Breast epithelium (tissue), 4 donors: ENCODE data around the gene RP2. TPM values are rescaled to one million over a fixed set of nuclear protein-coding genes. Genes with fewer than 3 reads are reported as not detected.

Experiments used
- DNase-seq, 2 donors: peaks; one replicate each; pipeline ENCODE4 v3.0.0-alpha.2; 2019; ENCODE audit warnings: low spot score in 2 of 2
- H3K27ac ChIP-seq, 2 donors: fragments of 200-600 bp; sonication (generic) in 1 of 2; one replicate each; pipeline ENCODE4 v1.5.1; 2016 to 2019; ENCODE audit warnings: mild to moderate bottlenecking in 1 of 2
- H3K27me3 ChIP-seq, 2 donors: fragments of 200-600 bp; sonication (generic) in 1 of 2; one replicate each; pipeline versions ENCODE4 v1.5.1 to v1.6.0; 2017 to 2019; ENCODE audit warnings: control low read depth in 1 of 2, mild to moderate bottlenecking in 1 of 2
- H3K36me3 ChIP-seq: fragments of 200-600 bp; one replicate; pipeline ENCODE4 v1.5.1; 2019
- H3K4me1 ChIP-seq, 2 donors: fragments of 200-600 bp; sonication (generic); one replicate each; pipeline ENCODE4 v1.5.1; 2016 to 2019; ENCODE audit warnings: control low read depth in 1 of 2
- H3K4me3 ChIP-seq, 3 donors: fragments of 200-600 bp; sonication (generic); 1 replicate in 2 of 3; 2 replicates in 1 of 3; pipeline ENCODE4 v1.5.1; 2016 to 2019; ENCODE audit warnings: mild to moderate bottlenecking in 3 of 3, moderate library complexity in 2 of 3
- H3K9me3 ChIP-seq, 2 donors: fragments of 200-600 bp; sonication (generic) in 1 of 2; one replicate each; pipeline ENCODE4 v1.5.1; 2016 to 2019; ENCODE audit warnings: control low read depth in 1 of 2
- POLR2A ChIP-seq: fragments of 450-650 bp; IDR thresholded peaks from one replicate; pipeline ENCODE4 v1.6.1; 2016; ENCODE audit warnings: antibody characterized with exemption, mild to moderate bottlenecking, moderate library complexity
- POLR2AphosphoS5 ChIP-seq, 3 donors: sonication (generic); formaldehyde crosslinking; IDR thresholded peaks; one replicate each; pipeline ENCODE4 v1.6.1; 2017; ENCODE audit warnings: antibody characterized with exemption in 3 of 3
- intact Hi-C: fragments of 100-400 bp; cut with DNase I; formaldehyde crosslinking; loops from one replicate; pipeline ENCODE4 v1.15.1; 2023; ENCODE audit warnings: low total_unique reads
- total RNA-seq, 3 donors: library from RNA; depleted of rRNA; stranded (reverse); fragments of >200 nt; gene quantifications; one replicate each; pipeline ENCODE4 v1.1.0, GENCODE V29; 2016
- TF ChIP-seq, protein P1 (sequence below), 3 donors: fragments of 450-650 bp; IDR thresholded peaks; one replicate each; pipeline ENCODE4 v1.5.1; 2016 to 2017; ENCODE audit warnings: antibody characterized with exemption in 3 of 3, mild to moderate bottlenecking in 3 of 3, moderate library complexity in 3 of 3

Gene RP2
- total RNA-seq, 3 donors from 2014 or later: 11.8 to 13.8 (median 12.5) TPM

- Histone ChIP-seq H3K4me1 (no peaks in the 10 kb centered on the region), H3K4me3 (no peak overlapping the region), H3K27me3 (peaks cover 0 to 4% of the 10 kb centered on the region in 2 donors), H3K36me3 (no peaks in the 10 kb centered on the region), H3K9me3 (no peaks in the 10 kb centered on the region), H3K27ac (no peak overlapping the region)
- intact Hi-C loops: no loop called here
- no peak for DNase-seq
- no peak for TF ChIP-seq POLR2A
- TF ChIP-seq, protein P1, sequence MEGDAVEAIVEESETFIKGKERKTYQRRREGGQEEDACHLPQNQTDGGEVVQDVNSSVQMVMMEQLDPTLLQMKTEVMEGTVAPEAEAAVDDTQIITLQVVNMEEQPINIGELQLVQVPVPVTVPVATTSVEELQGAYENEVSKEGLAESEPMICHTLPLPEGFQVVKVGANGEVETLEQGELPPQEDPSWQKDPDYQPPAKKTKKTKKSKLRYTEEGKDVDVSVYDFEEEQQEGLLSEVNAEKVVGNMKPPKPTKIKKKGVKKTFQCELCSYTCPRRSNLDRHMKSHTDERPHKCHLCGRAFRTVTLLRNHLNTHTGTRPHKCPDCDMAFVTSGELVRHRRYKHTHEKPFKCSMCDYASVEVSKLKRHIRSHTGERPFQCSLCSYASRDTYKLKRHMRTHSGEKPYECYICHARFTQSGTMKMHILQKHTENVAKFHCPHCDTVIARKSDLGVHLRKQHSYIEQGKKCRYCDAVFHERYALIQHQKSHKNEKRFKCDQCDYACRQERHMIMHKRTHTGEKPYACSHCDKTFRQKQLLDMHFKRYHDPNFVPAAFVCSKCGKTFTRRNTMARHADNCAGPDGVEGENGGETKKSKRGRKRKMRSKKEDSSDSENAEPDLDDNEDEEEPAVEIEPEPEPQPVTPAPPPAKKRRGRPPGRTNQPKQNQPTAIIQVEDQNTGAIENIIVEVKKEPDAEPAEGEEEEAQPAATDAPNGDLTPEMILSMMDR (IDR thresholded peaks at IDR 0.05): no peak
Measured at GRCh38 chrX:46873746-46874145, 36.9 kb downstream of the RP2 start.

DNA sequence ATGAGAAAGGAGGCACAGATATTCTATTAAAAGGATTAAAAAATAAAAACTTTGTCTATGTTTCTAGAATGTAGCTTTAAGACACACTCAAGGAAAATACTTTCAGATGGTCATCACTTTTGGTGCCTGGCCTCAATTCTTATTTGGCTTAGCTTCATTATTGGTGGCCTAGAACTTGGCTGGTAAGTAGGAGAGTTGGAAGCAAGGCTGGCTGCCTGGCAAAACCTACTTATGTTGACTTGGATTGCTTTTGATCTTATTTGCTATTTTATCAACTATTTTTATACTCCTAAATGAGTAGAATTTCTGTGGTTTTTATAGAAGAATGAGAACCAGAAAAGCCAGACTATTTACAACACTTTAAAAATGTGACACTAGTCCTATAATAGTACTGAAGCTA lies 40.1 kb downstream of the RP2 start:
- Histone ChIP-seq H3K4me3 (no peak overlapping the region), H3K27me3 (peaks cover 0 to 10% of the 10 kb centered on the region in 2 donors), H3K4me1 (no peaks in the 10 kb centered on the region), H3K27ac (no peak overlapping the region), H3K9me3 (no peaks in the 10 kb centered on the region), H3K36me3 (no peaks in the 10 kb centered on the region)
- TF ChIP-seq, protein P1 (IDR thresholded peaks at IDR 0.05): no peak
- TF ChIP-seq POLR2AphosphoS5 (IDR thresholded peaks at IDR 0.05) (no peak), POLR2A (no peak)
- intact Hi-C loops: no loop called here
- no peak for DNase-seq

- H3K27ac ChIP-seq: no peak overlapping the region
- intact Hi-C loops: no loop called here
- H3K4me1 ChIP-seq: no peaks in the 10 kb centered on the region
- H3K4me3 ChIP-seq: no peak overlapping the region
- H3K9me3 ChIP-seq: no peaks in the 10 kb centered on the region
- no peaks in the 10 kb centered on the region for H3K36me3 ChIP-seq
- H3K27me3 ChIP-seq: peaks cover 0 to 20% of the 10 kb centered on the region in 2 donors
- no peak for TF ChIP-seq POLR2AphosphoS5 (IDR thresholded peaks at IDR 0.05)
- TF ChIP-seq POLR2A: no peak
- TF ChIP-seq, protein P1 (IDR thresholded peaks at IDR 0.05): no peak
- DNase-seq: no peak
Measured at GRCh38 chrX:46882266-46882665, 45.4 kb downstream of the RP2 start.

GRCh38 chrX:46884799-46885198 lies 48.0 kb downstream of the RP2 start:
- no peak overlapping the region for H3K4me3 ChIP-seq
- no peak overlapping the region for H3K27ac ChIP-seq
- no peaks in the 10 kb centered on the region for H3K9me3 ChIP-seq
- TF ChIP-seq POLR2A: no peak
- no peak for TF ChIP-seq POLR2AphosphoS5 (IDR thresholded peaks at IDR 0.05)
- TF ChIP-seq, protein P1 (IDR thresholded peaks at IDR 0.05): no peak
- DNase-seq: no peak
- H3K36me3 ChIP-seq: no peaks in the 10 kb centered on the region
- H3K27me3 ChIP-seq: peaks cover 0 to 19% of the 10 kb centered on the region in 2 donors
- no peaks in the 10 kb centered on the region for H3K4me1 ChIP-seq
- intact Hi-C loops: no loop called here

- no peak overlapping the region for H3K27ac ChIP-seq
- H3K4me1 ChIP-seq: no peaks in the 10 kb centered on the region
- DNase-seq: no peak
- intact Hi-C loops: no loop called here
- peaks cover 0 to 49% of the 10 kb centered on the region in 2 donors for H3K27me3 ChIP-seq
- no peaks in the 10 kb centered on the region for H3K36me3 ChIP-seq
- TF ChIP-seq POLR2A (no peak), POLR2AphosphoS5 (IDR thresholded peaks at IDR 0.05) (no peak)
- TF ChIP-seq, protein P1 (IDR thresholded peaks at IDR 0.05): no peak
- no peak overlapping the region for H3K4me3 ChIP-seq
- H3K9me3 ChIP-seq: no peaks in the 10 kb centered on the region
Measured at GRCh38 chrX:46898207-46898606, 61.4 kb downstream of the RP2 start.
